ENCODE data around the gene TMEM150B.

TMEM150B gene

DNA sequence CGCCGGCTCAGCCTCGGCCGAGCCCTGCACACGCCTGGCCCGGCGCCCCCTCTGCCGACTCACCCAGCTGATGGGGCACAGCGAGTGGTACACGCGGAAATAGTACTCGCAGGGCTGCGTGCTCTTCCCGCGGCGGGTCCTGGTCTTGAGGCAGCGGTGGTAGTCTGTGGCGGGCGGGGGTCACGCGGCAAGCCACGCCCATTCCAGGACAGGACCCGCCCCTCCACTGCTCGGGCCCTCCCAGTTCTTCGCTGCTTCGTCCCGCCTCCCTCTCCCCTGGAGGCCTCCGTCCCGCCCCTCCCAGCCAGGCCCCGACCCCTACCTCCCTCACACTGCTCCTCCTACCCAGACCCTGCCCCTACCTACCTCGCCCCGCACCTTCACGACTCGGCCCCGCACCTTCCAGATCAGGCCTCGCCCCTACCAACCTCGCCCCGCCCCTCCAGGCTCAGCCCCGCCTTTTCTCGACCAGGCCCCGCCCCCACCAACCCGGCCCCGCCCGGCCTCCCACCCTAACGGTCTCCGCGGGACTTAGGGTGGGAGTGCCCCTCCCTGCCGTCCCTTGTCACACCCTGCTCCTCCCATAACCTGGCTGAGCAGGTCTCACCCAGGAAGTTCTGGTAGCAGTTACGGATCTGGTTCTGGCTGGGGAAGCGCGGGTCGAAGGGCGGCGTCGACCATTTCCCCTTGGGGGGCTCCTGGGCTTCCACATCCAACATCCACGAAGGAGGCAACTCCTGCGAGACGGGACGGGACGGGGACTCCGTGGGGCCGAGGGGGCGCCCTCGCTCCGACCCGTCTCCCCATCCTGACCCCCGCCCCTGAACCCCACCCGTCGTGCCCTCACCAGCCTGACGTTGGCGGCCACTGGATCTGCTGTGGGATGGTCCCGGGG lies 28.9 kb upstream of the TMEM150B start:
- no peak overlapping the region for H3K4me3 ChIP-seq (ENCODE audit: low read depth in 1 of 2, low read length in 2 of 2)
- peaks cover under 1% of the 10 kb centered on the region; the same call in 1 of the 2 replicates for H3K36me3 ChIP-seq (ENCODE audit: insufficient read depth, low read length)
- no peaks in the 10 kb centered on the region for H3K4me1 ChIP-seq (ENCODE audit: insufficient read depth, low read length)
- no peak overlapping the region for H3K27ac ChIP-seq (ENCODE audit: low read length)
- H3K79me2 ChIP-seq (ENCODE audit: insufficient read depth, low read length) = no peaks in the 10 kb centered on the region
- no peak overlapping the region for H3K4me2 ChIP-seq (ENCODE audit: insufficient read depth, low read length)
- H4K20me1 ChIP-seq (ENCODE audit: insufficient read depth, low read length) = no peaks in the 10 kb centered on the region
- H3K9ac ChIP-seq (ENCODE audit: low read depth, low read length) = no peak overlapping the region
- H3K27me3 ChIP-seq (ENCODE audit: insufficient read depth, low read length, poor library complexity) = no peaks in the 10 kb centered on the region
- no peak overlapping the region for H2AFZ ChIP-seq (ENCODE audit: low read depth, low read length)
- H3K9me3 ChIP-seq (ENCODE audit: insufficient read depth, low read length, severe bottlenecking) = no peaks in the 10 kb centered on the region
- TF ChIP-seq EZH2 (IDR thresholded peaks at IDR 0.05; ENCODE audit: borderline replicate concordance, low read depth, low read length, severe bottlenecking) = no peak
- TF ChIP-seq, protein P1, sequence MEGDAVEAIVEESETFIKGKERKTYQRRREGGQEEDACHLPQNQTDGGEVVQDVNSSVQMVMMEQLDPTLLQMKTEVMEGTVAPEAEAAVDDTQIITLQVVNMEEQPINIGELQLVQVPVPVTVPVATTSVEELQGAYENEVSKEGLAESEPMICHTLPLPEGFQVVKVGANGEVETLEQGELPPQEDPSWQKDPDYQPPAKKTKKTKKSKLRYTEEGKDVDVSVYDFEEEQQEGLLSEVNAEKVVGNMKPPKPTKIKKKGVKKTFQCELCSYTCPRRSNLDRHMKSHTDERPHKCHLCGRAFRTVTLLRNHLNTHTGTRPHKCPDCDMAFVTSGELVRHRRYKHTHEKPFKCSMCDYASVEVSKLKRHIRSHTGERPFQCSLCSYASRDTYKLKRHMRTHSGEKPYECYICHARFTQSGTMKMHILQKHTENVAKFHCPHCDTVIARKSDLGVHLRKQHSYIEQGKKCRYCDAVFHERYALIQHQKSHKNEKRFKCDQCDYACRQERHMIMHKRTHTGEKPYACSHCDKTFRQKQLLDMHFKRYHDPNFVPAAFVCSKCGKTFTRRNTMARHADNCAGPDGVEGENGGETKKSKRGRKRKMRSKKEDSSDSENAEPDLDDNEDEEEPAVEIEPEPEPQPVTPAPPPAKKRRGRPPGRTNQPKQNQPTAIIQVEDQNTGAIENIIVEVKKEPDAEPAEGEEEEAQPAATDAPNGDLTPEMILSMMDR (IDR thresholded peaks at IDR 0.05; ENCODE audit: borderline replicate concordance, extremely low read depth, low read length, poor library complexity, severe bottlenecking) = no peak
- no peak for DNase-seq
- no peak for ATAC-seq (ENCODE audit: insufficient read depth, low read depth)

DNA sequence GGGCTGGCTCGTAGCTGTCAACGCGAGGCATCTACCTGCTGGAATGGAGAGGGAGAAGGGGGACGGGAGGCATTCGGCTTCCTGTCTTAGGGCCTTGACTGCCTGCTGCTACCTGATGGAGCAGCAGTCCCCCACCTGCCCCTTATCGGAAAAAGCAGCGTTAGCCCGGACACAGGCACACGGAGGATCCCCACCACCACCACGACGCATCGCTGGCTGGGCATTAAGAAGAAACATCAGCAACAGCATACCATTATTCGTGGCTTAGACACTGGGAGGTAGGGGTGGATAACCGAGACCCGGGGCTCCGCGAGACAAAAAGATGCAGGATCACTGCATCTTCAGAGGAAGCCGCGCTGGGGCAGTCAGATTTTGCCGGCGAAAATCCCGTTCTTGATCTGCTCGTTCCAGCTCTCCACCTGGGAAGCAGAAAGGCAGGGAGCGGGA lies 28.2 kb upstream of the TMEM150B start:
- no peak for DNase-seq
- no peaks in the 10 kb centered on the region; the same call in 1 of the 2 replicates for H4K20me1 ChIP-seq (ENCODE audit: insufficient read depth, low read length)
- no peaks in the 10 kb centered on the region for H3K9me3 ChIP-seq (ENCODE audit: insufficient read depth, low read length, severe bottlenecking)
- peaks cover 7% of the 10 kb centered on the region; the same call in 1 of the 2 replicates for H3K36me3 ChIP-seq (ENCODE audit: insufficient read depth, low read length)
- H3K27me3 ChIP-seq (ENCODE audit: insufficient read depth, low read length, poor library complexity) = no peaks in the 10 kb centered on the region
- H3K4me1 ChIP-seq (ENCODE audit: insufficient read depth, low read length) = no peaks in the 10 kb centered on the region
- H3K9ac ChIP-seq (ENCODE audit: low read depth, low read length) = no peak overlapping the region
- no peak overlapping the region for H3K27ac ChIP-seq (ENCODE audit: low read length)
- H2AFZ ChIP-seq (ENCODE audit: low read depth, low read length) = no peak overlapping the region
- H3K4me3 ChIP-seq (ENCODE audit: low read depth in 1 of 2, low read length in 2 of 2) = no peak overlapping the region
- no peaks in the 10 kb centered on the region for H3K79me2 ChIP-seq (ENCODE audit: insufficient read depth, low read length)
- TF ChIP-seq EZH2 (IDR thresholded peaks at IDR 0.05; ENCODE audit: borderline replicate concordance, low read depth, low read length, severe bottlenecking) = no peak
- TF ChIP-seq, protein P1 (IDR thresholded peaks at IDR 0.05; ENCODE audit: borderline replicate concordance, extremely low read depth, low read length, poor library complexity, severe bottlenecking) = no peak
- no peak overlapping the region for H3K4me2 ChIP-seq (ENCODE audit: insufficient read depth, low read length)
- ATAC-seq (ENCODE audit: insufficient read depth, low read depth) = no peak

DNA sequence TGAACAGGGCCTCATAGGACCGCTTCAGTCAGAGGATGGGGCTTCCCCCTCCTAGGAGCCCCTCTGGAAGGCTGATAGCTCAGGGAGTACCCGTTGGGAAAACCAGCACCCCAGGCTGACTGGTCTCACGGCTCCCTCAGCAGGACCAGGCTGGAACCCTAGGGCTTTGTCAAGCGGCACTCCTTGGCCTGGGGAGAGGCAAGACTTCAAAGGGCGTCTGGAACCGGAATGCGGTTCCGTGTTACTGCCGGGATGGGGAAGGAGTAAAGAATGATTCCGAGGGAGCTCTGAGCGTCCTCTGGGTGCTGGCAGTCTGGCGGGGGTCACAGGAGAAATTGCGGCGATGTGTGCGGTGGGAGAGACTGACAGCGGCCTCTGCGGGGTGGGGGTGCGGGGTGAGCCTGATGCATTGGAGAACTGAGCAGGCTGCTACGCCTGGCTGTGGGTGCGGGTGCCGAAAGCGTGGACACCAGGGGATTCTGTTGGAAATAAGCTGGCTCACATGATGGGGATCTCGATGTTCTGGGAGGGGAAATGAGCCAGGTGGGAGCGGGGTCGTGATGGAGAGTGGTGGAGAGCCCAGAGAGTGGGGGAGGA lies 27.5 kb upstream of the TMEM150B start:
- no peak for ATAC-seq (ENCODE audit: insufficient read depth, low read depth)
- Histone ChIP-seq H3K4me2 (ENCODE audit: insufficient read depth, low read length) (no peak overlapping the region), H3K36me3 (ENCODE audit: insufficient read depth, low read length) (peaks cover 10% of the 10 kb centered on the region; the same call in 1 of the 2 replicates), H3K4me3 (ENCODE audit: low read depth in 1 of 2, low read length in 2 of 2) (no peak overlapping the region), H3K9ac (ENCODE audit: low read depth, low read length) (no peak overlapping the region), H3K9me3 (ENCODE audit: insufficient read depth, low read length, severe bottlenecking) (no peaks in the 10 kb centered on the region), H2AFZ (ENCODE audit: low read depth, low read length) (no peak overlapping the region), H3K4me1 (ENCODE audit: insufficient read depth, low read length) (no peaks in the 10 kb centered on the region), H3K27ac (ENCODE audit: low read length) (no peak overlapping the region), H4K20me1 (ENCODE audit: insufficient read depth, low read length) (no peaks in the 10 kb centered on the region; the same call in 1 of the 2 replicates), H3K79me2 (ENCODE audit: insufficient read depth, low read length) (no peaks in the 10 kb centered on the region), H3K27me3 (ENCODE audit: insufficient read depth, low read length, poor library complexity) (no peaks in the 10 kb centered on the region)
- TF ChIP-seq, protein P1 (IDR thresholded peaks at IDR 0.05; ENCODE audit: borderline replicate concordance, extremely low read depth, low read length, poor library complexity, severe bottlenecking) = no peak
- TF ChIP-seq EZH2 (IDR thresholded peaks at IDR 0.05; ENCODE audit: borderline replicate concordance, low read depth, low read length, severe bottlenecking) = no peak
- DNase-seq = no peak

Measured in DND-41 (cell line).